ENCODE results near the gene SLC25A25. TPM values are rescaled to one million over a fixed set of nuclear protein-coding genes. Genes with fewer than 3 reads are reported as not detected.

SLC25A25 gene
- total and polyA plus RNA-seq, 9 of the 15 experiments (the other 6 are each of a cell fraction or from before 2014, with no cell fraction given) = 0.07 to 35.9 (median 23.2) TPM

GRCh38 chr9:128057724-128058409, 10.2 kb upstream of the SLC25A25 start:
- no peaks in the 10 kb centered on the region for H4K20me1 ChIP-seq (replicated peaks; ENCODE audit: control insufficient read depth, insufficient read depth, low read length)
- no TSS peak for BruUV-seq (replicated peaks)
- no peak for ATAC-seq
- H3K79me2 ChIP-seq (ENCODE audit: control insufficient read depth, insufficient read depth, low read length) = no peaks in the 10 kb centered on the region
- no peaks in the 10 kb centered on the region for H3K27me3 ChIP-seq (ENCODE audit: control insufficient read depth in 2 of 2, insufficient read depth in 2 of 2, low read length in 2 of 2)
- in situ Hi-C loops (cut with MboI) (no loop called here), intact Hi-C loops (cut with micrococcal nuclease) (no loop called here)
- no peaks in the 10 kb centered on the region for H3K9me3 ChIP-seq (replicated peaks; ENCODE audit: control insufficient read depth, insufficient read depth, low read depth, low read length)
- no peak overlapping the region for H3K4me2 ChIP-seq (ENCODE audit: insufficient read depth, low read length)
- peak; percentile 56 for FAIRE-seq
- H3K36me3 ChIP-seq (ENCODE audit: control insufficient read depth, insufficient read depth, low read length) = peaks cover 16% of the 10 kb centered on the region; the same call in 2 of the 3 replicates
- no peak for DNase-seq (ENCODE audit: extremely low read depth in 1 of 4, low spot score in 3 of 4)
- peaks cover 7 to 8% of the 10 kb centered on the region in 2 experiments; a peak in 3 of 5 replicates for H3K4me1 ChIP-seq (replicated peaks in 1 of 2; ENCODE audit: control insufficient read depth in 2 of 2, insufficient read depth in 2 of 2, low read length in 2 of 2)
- TF ChIP-seq ATF2 (CRISPR knock-in tag; IDR thresholded peaks at IDR 0.05) = no peak
- no peak for TF ChIP-seq BRF2 (IDR thresholded peaks at IDR 0.05; ENCODE audit: borderline replicate concordance, insufficient read depth, insufficient read length)
- no peak for TF ChIP-seq HDAC8 (tag; IDR thresholded peaks at IDR 0.05)
- TF ChIP-seq CREB1 (IDR thresholded peaks at IDR 0.05) = no peak
- no peak for TF ChIP-seq CREB1 (CRISPR knock-in tag; IDR thresholded peaks at IDR 0.05)
- 0 out of 2 replicates have a peak, but pooled peaks have one; percentile 19 for TF ChIP-seq ZNF384 (IDR thresholded peaks at IDR 0.05; ENCODE audit: low read depth, low read length)
- no peak for TF ChIP-seq DLX4 (CRISPR knock-in tag; IDR thresholded peaks at IDR 0.05)
- no peak overlapping the region for H3K4me3 ChIP-seq
- CTCF ChIA-PET (ENCODE audit: low intra/inter-chr PET ratio) = no interaction called here
- POLR2A ChIA-PET = interaction anchor here (0.6 to 3.0 kb wide), 6 partner anchors 8 to 201 kb away, joined by 3 to 11 read pairs (median 4); partner anchors contain the start of gene NAIF1
- H3K27ac ChIP-seq (ENCODE audit: extremely low read depth, low read depth, low read length) = no peak overlapping the region
- peak overlapping the region; percentile 91 for H2AFZ ChIP-seq (ENCODE audit: low read depth, low read length)
- no peaks in the 10 kb centered on the region for H3K9me1 ChIP-seq (ENCODE audit: control insufficient read depth, insufficient read depth, low read length)
- 41% methylated on average over 7 of the region's 8 CpGs for WGBS (ENCODE audit: insufficient coverage, low coverage, missing lambda C conversion rate)
- peak overlapping the region in 1 of 2 experiments; percentile 63; a peak in 1 of 4 replicates for H3K9ac ChIP-seq (ENCODE audit: insufficient read depth in 1 of 2, low read depth in 2 of 2, low read length in 2 of 2)
